Thyroid gland (tissue), 4 donors: Measurements from ENCODE around the gene HILPDA.

Source experiments
- POLR2A ChIP-seq, 2 donors: fragments of 450-650 bp; IDR thresholded peaks; one replicate each; pipeline ENCODE4 v1.6.1; 2017; ENCODE audit warnings: antibody characterized with exemption in 2 of 2, mild to moderate bottlenecking in 2 of 2, moderate library complexity in 1 of 2
- TF ChIP-seq, protein P1 (sequence below), 6 experiments: fragments of 200-600 bp in 3 of 6; fragments of 450-650 bp in 3 of 6; sonication (generic) in 3 of 6; IDR thresholded peaks; one replicate each; pipeline ENCODE4 v1.5.1; 2016 to 2019; ENCODE audit warnings: antibody characterized with exemption in 6 of 6, mild to moderate bottlenecking in 2 of 6, inconsistent platforms in 1 of 6, moderate library complexity in 1 of 6

DNA sequence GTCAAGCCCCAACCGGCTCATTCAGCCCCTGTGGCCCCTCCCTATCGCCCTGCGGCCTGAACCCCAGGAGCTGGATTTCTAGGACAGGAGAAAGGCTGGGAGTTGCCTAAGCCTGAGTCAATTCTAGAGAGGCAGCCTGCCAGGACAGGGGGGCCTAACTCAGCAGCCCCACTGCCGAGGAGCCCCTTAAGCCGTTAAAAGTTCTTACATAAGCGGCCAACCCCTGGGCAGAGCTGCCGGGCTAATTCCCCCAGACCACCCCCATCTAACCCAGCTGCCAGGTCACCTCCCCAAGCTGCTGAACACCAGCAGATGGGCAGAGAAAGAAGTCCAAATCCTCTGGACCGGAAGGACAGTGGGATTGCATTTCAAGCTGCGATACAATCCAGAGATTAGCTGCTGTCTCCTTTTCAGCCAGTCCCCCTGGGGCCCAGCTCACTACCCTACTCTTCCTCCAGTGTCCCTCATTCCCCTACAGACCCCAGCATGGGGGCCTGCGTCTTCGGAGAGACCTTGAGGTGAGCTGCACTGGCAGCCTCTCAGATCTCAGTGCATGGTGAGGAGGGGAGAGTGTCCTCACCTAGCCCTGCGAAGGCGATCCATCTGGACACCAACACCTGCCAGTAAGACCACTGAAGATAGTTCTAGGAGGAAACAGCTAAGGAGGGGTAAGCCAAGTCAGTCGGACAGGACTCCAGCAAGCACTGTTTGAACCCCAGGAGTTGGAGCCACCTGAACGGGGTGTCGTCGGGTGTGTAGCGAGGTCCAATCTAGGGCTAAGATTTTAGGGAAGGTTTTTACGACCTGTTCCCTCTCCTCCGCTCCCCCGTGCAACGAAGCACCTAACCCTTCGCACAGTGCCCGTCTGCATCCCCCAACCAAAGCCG lies 46.7 kb upstream of the HILPDA start:
- TF ChIP-seq, protein P1, sequence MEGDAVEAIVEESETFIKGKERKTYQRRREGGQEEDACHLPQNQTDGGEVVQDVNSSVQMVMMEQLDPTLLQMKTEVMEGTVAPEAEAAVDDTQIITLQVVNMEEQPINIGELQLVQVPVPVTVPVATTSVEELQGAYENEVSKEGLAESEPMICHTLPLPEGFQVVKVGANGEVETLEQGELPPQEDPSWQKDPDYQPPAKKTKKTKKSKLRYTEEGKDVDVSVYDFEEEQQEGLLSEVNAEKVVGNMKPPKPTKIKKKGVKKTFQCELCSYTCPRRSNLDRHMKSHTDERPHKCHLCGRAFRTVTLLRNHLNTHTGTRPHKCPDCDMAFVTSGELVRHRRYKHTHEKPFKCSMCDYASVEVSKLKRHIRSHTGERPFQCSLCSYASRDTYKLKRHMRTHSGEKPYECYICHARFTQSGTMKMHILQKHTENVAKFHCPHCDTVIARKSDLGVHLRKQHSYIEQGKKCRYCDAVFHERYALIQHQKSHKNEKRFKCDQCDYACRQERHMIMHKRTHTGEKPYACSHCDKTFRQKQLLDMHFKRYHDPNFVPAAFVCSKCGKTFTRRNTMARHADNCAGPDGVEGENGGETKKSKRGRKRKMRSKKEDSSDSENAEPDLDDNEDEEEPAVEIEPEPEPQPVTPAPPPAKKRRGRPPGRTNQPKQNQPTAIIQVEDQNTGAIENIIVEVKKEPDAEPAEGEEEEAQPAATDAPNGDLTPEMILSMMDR (IDR thresholded peaks at IDR 0.05), result no peak
- no peak for TF ChIP-seq POLR2A (IDR thresholded peaks at IDR 0.05)
